GM18499 (cell line): ENCODE measurements around the gene UBE2R2.
"Not testable (repeated sequence)": the region's sequence is repeated elsewhere in the genome, so short reads cannot be mapped to it uniquely, and the experiment has no call there.

Experiments
- ATAC-seq: cut with Tn5 transposase; IDR thresholded peaks from one replicate; pipeline ENCODE4 v1.9.1; 2021; ENCODE audit warnings: moderate number of reproducible peaks; ENCODE audit not compliant: insufficient read depth, unreplicated experiment

UBE2R2 gene

GRCh38 chr9:33923079-33923478 lies 106.1 kb downstream of the UBE2R2 start:
- ATAC-seq, result no peak

- no peak for ATAC-seq
Observed at GRCh38 chr9:33923998-33924701, 107.2 kb downstream of the UBE2R2 start.

DNA sequence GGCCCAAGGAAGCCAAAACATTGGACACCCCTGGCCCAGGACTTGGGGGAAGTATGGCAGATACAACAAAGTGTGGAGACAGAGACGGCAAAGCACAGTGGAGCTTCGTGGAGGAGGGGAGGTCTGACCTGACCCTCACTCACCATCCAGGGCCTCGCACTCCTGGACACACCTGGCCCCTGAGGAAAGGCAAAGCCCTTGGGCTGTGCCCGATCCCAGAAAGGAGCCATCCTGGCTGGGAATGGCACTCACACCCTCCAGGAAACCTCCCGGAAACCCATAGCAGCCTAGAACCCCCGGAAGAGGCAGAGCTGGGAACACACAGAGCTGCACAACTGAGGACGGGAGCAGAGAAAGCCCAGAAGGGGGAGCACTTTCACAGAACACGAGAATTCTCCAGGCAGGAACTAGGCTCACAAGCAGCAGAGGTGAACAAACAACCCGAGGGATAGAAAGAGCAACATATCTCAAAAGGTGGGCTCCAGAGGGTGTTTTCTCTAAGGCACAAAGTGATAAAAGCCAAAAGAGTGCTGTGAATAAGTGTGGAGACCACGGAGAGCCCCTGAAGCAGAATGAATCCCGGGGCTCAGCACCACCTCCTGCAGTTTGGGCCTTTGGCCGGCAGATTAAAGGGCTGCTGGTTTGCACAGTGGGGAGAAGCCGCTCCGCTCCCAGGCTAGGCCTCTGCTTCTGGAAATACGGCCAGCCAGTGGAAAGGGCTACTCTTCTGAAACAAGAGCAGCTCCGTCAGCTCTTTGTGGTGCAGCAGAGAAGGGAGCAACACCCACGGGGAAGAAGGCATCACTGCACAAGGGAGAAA lies 108.2 kb downstream of the UBE2R2 start:
- ATAC-seq, result no peak

GRCh38 chr9:33926746-33927485 lies 110.0 kb downstream of the UBE2R2 start:
- no peak for ATAC-seq

- no peak for ATAC-seq
Observed at GRCh38 chr9:33927694-33928093, 110.7 kb downstream of the UBE2R2 start.

- no peak for ATAC-seq
Observed at GRCh38 chr9:33931326-33931725, 114.4 kb downstream of the UBE2R2 start.

DNA sequence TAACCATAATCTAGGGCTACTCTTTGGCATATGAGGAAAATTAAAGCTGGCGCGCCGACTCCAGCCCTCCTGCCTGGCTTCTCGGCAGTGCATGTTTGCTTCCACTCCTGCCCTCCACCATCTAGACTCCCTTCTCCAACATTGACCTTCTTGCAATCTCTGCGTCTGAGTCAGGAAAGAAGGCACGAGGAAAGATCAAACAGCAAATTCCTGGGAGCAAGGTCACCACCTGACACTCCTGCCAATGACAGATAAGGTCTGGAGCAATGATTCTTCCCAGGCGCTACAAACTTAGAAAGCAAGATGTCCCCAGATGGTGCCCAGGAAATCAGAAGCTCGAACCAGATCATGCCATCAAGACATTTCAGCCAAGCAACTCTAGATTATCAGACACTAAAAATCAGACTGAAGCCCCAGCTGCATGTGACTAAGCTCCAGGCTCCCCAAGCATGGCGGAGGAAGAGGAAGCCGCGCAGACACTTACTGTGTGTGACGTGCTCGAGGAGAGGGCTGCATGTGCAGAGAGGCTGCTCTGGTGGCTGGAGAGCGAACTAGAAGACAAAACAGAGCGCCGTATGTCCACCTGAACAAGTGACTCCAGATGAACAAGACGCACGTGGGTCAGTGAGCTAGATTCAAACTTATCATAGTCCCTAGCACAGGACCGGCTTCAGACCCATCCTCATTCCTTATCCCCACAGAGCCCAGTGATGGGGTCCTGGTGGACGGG lies 115.3 kb downstream of the UBE2R2 start:
- ATAC-seq, result no peak

GRCh38 chr9:33934188-33934878 lies 117.4 kb downstream of the UBE2R2 start:
- ATAC-seq, result no peak

DNA sequence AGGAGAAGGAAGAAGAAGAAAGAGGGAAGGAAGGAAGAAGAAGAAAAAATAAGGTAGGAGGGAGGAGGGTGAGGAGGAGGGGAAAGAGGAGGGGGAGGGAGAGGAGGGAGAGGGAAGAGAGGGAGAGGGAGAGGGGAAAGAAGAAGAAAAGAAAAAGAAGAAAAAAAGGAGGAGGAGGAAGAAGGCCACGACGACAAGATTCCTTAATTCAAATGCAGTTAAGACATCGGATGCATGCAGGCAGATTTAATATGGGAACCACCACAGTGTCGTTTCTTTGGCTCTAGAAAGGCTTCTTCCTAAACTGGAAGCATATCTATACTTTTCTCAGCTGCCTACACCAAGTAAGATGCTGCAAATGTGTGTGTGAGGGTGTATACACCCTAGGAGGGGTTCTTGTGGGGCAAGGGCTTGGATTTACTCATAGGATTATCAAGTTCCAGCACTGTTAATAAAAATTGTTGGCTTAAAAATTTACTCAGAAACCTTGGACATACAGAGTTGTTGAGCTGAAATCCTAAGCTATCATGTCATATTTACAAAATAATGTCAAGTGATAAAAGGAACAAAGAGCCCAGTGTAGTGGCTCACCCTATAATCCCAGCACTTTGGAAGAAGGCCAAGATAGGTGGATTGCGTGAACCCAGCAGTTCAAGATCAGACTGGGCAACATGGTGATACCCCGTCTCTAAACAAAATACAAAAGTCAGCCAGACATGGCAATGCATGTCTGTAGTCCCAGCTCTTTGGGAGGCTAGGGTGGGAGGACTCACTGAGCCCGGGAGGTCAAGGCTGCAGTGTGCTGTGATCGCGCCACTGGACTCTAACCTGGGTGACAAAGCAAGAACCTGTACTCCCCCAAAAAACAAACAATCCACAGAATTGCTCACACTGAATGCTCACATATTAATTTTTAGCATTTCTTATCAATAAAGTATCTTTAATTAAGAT lies 123.2 kb downstream of the UBE2R2 start:
- no peak for ATAC-seq

DNA sequence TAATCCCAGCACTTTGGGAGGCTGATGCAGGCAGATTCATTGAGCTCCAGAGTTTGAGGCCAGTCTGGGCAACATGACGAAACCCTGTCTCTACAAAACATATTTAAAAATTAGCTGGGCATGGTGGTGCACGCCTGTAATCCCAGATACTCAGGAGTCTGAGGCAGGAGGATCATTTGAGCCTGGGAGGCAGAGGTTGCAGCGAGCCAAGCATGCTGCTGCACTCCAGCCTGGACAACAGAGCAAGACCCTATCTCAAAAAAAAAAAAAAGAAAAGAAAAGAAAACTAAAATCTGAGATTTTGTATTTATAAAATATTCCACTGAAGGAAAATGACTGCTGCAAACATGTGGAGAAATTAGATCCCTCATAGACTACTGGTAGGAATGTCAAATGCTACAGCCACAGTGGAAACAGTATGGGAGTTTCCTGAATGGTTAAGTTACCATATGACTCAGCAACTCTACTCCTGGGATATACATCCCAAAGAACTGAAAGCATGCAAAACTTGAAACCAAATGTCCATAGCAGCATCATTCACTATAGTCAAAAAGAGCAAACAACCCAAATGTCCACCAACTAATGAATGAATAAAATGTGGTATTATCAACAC lies 125.6 kb downstream of the UBE2R2 start:
- ATAC-seq, result no peak

- no peak for ATAC-seq
Observed at GRCh38 chr9:33943389-33943788, 126.4 kb downstream of the UBE2R2 start.

- no peak for ATAC-seq
Observed at GRCh38 chr9:33946779-33947535, 130.0 kb downstream of the UBE2R2 start.

- ATAC-seq, result no peak
Observed at GRCh38 chr9:33950371-33950770, 133.4 kb downstream of the UBE2R2 start.

DNA sequence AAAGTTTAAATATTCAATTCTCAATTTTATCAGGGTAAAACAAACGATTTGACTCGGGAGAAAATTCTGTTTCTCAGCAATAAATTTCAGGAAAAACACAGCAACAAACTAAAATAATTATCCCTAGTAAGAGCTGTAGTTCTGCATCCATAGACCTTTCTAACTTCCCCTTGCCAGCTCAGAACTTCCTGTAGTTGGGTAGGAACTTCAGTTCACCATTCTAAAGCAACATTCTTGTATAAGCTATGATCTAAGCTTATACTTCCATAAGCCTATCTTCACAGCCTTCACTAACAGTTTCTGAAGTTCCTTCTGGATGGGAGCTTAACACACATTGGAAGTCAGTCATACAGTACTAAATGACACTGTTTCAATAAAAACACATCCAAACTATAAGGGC lies 135.1 kb downstream of the UBE2R2 start:
- no peak for ATAC-seq

DNA sequence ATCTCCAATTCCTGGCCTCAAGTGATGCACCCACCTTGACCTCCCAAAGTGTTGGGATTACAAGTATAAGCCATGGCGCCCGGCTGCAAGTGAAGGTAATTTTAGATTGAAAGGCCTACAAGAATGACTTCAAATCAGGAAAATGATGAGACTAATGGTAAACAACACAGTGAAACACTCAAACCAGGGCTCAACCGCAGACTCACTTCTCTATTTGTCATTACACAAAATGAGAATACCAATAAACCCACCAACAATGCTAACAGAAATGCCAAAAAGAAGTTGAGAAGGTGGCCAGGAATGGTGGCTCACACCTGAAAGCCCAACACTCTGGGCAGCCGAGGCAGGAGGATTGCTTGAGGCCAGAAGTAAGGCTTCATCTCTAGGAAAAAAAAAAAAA lies 139.6 kb downstream of the UBE2R2 start:
- no peak for ATAC-seq

- no peak for ATAC-seq
Observed at GRCh38 chr9:33959725-33960124, 142.8 kb downstream of the UBE2R2 start.

DNA sequence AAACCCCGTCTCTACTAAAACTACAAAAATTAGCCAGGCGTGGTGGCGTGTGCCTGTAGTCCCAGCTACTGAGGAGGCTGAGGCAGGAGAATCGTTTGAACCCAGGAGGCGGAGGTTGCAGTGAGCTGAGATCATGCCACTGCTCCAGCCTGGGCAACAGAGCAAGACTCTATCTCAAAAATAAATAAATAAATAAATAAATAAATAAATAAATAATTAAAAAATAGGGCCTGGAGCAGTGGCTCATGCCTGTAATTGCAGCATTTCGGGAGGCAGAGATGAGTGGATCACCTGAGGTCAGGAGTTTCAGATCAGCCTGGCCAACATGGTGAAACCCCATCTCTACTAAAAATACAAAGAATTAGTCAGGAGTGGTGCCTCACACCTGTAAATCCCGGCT lies 145.5 kb downstream of the UBE2R2 start:
- not testable (repeated sequence) for ATAC-seq
